COLO829 (cell line): ENCODE measurements around the gene MYOCD.

ENCODE experiments used
- DNase-seq: peaks from one replicate; pipeline ENCODE4 v3.0.0; 2012; ENCODE audit warnings: low spot score

The MYOCD gene

DNA sequence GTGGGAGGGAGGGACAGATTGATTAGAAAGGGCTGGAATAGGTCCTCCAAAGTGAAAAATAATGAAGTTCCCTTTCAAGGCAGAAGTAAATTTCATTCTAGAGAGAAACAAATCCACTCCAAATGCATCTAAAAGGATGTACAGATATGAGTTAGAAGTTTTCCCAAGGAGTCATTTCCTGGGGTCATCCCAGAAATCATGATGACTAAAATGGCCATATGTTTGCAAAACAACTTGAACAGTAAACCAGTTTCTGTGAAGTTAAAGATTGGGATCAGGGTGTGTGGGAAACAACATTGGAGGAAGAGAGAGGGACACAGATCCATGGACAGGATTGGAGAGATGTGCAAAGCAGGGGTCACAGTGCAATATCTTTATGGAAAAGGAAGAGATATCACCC, 91.1 kb downstream of the MYOCD start:
- DNase-seq = no peak

GRCh38 chr17:12759090-12759489, 93.4 kb downstream of the MYOCD start:
- DNase-seq = no peak

- DNase-seq = no peak
Measured at GRCh38 chr17:12765548-12765947, 99.9 kb downstream of the MYOCD start.

DNA sequence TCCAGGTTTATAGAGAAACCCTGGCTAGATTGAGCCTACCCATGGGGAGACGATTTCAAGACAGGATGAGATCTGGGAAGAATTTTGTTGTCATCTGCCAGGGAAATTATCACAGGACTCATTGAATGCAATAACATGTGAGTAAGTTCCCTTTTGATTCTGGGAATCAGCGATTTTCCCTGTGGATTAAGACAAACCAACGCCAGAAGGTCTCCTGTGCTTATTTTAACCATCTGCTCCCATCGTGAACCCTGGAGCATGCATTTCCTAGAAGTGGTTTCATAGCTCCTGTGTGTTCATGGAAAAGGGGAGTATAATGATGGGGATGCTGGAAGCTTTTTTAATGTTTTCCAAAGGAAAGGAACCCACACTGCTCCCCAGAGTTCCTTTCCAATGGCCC, 102.6 kb downstream of the MYOCD start:
- DNase-seq = no peak

DNA sequence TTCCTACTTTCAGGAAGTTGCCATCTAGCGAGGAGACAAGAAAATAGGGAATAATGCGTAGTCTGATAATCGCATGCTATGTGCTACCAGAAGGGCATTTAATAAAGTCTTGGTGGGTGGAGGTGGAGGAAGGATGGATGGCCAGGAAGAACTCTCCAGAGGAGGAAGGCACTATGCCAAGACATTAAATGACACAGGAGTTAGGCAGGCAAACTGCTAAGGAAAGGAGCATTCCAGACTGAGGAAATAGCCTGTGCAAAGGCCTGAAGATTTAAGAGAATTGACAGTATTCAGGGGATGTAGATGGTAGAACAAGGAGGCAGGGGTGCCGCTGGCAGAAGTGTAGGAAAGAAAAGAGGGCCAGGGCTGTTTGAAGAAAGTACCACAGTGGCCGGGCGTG, 104.3 kb downstream of the MYOCD start:
- no peak for DNase-seq

DNA sequence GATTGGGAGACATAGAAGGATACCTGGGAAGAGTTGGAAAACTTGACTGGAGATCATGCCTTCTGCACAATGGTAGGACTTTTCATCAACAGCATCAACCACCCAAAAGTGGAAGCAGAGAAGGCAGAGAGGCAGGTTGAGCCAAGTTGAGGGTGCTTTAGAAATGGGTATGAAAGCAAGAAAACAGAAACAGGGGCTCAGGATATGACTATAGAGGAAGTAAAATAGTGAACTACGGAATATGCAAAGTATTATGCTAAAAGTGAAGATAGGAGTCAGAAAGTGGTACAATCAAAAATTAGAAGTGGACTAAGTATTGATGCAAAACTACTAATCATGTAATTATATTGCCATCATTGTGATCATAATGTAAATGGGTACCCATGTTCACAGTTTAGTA, 107.5 kb downstream of the MYOCD start:
- DNase-seq = no peak

DNA sequence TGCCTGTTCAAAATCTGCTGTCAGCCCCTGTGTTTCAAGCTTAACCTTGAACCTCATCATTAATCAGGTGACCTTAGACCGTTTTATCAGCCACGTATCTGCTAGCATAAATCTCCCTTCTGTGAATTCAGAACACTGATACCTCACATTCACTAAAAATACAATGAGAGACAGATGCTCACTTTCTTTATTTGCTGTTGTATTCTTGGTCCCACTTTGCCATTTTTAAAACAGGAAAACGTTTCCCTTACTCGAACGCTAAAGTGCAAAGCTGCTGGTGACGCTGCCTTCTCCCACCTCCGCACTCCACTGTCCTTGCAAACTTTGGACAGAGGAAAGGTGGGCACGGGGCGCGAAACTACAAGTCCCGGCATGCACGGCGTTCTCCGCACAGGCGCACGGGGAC, 123.4 kb downstream of the MYOCD start:
- DNase-seq = no peak

DNA sequence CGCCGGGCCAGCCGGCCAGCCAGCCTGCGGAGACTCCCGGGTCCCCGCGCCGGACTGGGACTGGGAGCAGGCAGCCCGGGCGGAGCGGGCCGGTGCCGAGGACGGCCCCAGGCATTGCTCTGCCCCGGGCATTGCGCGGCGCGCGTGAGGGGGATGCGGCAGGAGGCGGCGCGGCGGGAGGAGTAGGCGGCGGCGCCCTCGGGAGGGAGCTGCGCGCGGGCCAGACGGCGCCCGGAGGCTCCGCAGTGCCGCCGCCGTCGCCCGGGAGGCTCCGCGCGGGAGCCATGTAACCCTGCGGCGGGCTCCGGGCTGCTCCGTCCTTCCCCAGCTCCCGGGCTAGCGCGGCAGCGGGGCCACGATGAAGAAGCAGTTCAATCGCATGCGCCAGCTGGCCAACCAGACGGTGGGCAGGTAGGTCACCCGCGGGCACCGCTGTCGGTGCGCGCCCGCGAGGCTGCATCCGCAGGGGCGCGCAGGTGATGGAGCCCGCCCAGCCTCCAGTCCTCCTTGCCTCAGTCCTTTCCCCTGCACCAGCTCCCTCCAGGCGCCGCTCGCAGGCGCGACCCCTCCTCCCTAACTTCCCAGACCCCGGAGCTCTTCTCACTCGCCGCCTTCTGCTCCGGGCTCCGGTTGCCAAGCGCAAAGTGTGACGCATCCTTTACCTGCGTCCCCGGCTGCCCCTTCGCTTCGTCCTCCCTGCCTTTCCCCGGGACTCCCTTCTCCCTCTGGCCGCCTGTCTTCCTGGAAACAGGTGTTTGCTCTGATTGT, 124.0 kb downstream of the MYOCD start, which contains the start of gene ARHGAP44:
Gene ARHGAP44, plus strand, starts transcription at position 18 of the 768 bp plus-strand sequence. Its CDS starts 341 bp downstream, at position 359.
- DNase-seq = no peak

GRCh38 chr17:12790249-12791106, 124.8 kb downstream of the MYOCD start:
- no peak for DNase-seq

DNA sequence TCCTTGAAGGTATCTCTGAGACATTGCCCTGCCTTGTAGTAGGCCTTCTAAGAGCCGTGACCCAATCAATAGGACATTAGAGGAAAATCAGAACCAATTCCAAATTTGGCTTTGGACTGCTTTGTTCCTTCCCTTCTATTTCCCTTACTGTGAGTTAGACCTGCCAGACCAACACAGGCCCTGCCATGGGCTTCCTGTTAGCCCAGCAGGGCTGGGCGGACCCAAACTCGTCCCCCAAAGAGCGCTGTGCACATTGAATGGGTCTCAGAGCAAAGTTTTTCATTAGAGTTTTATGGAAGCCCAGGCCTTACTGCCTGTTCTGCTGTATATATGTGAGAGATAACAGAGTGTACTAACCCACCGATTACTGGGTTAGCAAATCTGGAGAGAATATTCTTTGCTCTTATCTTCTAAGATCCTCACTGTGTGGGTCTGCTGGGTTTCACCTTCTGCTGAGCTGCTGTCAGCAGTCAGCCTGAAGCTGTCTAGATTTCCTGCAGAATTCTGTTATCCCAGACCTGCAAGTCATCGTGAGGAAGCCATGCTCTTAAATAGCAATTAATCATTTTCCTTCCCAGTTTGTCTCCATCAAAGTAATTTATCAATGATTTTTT, 129.3 kb downstream of the MYOCD start:
- DNase-seq = no peak

DNA sequence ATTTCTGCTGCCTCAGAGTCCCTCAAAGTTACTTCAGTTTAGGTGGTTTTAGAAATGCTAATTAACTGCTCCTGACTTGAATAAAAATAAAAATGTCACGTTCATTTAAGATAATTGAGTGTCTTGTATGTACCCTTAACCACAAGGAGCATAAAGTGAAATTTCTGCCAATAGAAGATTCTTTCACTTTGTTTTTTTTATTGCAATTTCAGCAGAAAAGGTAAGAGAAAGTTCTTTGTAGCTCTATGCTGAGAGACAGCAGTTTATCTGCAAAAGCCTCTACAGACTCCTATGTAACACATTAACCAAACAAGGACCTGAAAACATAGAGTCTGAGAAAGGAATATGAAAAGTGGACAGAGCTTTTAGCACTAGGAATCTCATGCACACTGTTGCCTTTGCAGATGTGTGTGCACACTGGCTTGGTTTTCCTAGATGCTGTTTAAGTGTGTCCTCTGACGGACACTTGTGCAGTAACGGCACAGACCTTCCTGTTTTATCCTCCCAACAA, 135.2 kb downstream of the MYOCD start:
- no peak for DNase-seq

DNA sequence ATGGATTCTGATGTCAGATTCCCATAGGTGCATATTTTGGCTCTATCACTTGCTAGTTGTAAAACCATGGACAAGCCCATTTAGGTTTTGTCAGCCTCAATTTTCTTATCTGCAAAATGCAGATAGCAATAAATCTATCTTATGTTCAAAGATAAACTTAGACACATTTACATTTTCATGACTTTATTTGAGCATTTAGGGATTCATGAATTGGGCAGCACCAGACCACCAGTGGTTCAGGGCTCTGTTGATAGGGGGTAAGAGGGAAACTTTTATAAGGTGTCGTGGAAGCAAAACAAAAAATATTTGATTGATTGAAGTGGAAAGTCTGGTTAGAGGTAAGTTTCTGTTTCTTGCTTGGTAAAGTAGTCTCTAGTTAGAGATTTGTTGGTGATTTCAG, 140.9 kb downstream of the MYOCD start:
- DNase-seq = no peak

DNA sequence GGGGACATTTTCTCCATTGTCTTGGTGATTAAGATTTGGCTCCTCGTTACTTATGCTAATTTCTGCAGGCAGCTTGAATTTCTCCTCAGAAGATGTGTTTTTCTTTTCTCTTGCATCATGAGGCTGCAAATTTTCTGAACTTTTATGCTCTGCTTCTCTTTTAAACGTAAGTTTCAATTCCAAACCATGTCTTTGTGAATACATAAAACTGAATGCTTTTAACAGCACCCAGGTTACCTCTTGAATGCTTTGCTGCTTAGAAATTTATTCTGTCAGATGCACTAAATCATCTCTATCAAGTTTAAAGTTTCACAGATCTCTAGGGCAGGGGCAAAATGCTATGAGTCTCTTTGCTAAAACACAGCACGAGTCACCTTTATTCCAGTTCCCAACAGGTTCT, 143.0 kb downstream of the MYOCD start:
- DNase-seq = no peak

DNA sequence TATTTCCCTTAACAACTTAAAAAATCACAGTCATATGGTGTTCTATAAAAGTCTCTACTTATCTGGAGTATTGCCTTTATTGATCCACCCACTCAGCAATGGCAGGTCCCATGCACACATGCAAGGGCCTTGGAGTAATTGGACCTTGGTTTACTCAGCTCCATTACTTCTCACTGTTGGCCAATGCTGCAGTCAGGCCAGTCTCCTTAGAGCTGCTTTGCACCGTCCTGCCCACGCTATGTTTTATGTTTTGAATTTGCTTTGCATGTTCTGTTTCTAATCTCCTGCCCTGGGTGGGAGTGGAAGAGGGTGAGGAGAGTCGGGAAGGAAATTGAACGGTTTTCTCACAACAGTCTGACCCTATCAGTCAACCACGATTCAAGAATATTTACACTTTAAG, 147.2 kb downstream of the MYOCD start:
- DNase-seq = no peak

GRCh38 chr17:12813664-12814063, 148.0 kb downstream of the MYOCD start:
- DNase-seq = no peak

DNA sequence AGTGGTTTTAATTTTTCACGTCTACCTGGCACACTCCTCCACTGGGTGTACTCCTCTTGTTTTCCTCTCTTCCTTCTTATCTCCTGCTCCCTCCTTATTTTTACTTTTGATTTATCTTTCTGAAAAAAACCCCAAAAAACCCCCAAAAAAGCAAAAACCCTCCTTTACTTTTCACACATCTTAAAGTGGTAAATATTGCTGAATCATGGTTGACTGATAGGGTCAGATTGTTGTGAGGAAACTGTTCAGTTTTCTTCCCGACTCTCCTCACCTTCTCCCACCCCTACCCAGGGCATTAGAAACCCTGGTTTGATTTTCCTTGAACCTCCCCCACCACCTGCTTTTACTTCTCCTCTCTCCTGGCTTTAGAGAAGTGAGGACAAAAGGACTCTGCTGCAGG, 149.0 kb downstream of the MYOCD start:
- DNase-seq = no peak

DNA sequence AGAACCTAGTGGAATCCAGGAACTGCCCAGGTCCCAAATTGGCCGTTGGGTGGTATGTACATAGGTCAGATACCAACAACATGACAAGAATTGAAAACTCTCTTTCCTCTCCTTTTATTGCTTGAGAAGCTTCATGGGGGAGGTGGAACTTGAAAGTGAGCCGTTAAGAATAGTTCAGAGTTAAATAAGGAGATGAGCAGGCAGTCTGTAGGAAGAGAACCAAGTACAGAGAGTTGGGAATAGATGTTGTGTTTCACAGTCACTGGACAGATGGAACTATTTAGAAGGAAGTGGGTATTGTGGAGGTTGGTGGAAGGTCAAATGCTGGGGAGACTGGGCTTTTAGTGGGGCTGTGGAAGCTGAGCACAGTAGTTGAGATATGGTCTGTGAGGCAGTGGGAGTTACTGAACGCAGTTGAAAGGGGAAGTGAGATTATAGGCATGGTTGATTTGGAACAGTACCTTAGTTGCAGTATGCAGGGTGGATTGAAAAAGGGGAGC, 150.0 kb downstream of the MYOCD start:
- DNase-seq = no peak
